HG02943 (cell line): ENCODE measurements around the gene TRERF1.

Experiments used
- ATAC-seq: cut with Tn5 transposase; IDR thresholded peaks from one replicate; pipeline ENCODE4 v1.9.1; 2021; ENCODE audit warnings: mild to moderate bottlenecking, low read depth, moderate library complexity; ENCODE audit not compliant: unreplicated experiment

TRERF1 gene

GRCh38 chr6:42315259-42315990, 136.3 kb downstream of the TRERF1 start:
- no peak for ATAC-seq

DNA sequence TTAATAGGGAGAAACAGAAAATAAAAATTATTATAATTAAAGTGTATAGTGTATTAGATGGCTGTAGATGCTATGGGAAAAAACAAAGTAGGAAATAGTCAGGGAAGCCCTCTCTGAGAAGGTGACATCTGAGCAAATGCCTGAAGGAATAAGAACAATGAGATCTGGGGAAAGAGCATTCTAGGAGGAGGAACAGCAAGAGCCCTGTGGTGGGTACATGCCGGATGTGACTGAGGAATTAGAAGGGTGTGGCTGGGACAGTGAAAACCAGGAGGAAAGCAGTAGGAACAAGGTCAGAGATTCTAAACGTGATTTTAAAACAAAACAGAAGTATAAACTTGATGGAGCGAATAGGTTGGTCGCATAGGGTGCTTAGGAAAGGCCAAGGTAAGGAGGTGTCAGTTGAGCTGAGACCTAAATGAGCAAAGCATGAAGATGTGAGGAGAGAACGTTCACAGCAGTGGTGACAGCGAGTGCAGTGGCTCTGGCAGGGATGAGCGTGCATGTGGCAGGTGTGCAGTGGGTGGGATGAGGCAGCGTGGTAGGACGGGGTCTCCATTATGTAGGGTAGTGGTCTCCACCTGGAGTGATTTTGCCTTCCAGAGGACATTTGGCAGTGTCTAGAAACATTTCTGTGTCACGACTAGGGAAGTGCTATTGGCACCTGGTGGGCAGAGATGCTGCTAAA, 137.0 kb downstream of the TRERF1 start:
- ATAC-seq: no peak

GRCh38 chr6:42313941-42314570, 137.7 kb downstream of the TRERF1 start:
- ATAC-seq: no peak

DNA sequence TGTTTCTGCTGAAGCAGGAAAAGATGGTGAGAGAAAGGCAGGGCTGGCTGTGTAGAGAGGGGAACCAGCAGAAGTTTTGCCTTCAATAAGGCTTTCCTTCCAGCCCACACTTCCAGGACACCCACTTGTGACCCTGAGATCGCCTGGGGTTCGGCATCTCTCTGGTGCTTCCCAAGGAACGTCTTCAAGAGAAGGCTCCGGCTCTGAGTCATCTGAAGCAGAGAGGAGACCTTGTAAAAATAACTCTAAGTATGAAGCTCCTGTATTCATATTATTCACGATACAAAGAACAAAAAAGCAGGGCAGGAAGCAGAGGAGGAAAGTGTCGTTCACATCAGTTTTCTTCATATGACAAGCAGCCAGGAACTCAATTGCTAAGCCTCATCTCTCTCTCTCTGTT, 138.7 kb downstream of the TRERF1 start:
- ATAC-seq: no peak

- ATAC-seq: no peak
These were observed 144.6 kb downstream of the TRERF1 start for GRCh38 chr6:42307141-42307470.

DNA sequence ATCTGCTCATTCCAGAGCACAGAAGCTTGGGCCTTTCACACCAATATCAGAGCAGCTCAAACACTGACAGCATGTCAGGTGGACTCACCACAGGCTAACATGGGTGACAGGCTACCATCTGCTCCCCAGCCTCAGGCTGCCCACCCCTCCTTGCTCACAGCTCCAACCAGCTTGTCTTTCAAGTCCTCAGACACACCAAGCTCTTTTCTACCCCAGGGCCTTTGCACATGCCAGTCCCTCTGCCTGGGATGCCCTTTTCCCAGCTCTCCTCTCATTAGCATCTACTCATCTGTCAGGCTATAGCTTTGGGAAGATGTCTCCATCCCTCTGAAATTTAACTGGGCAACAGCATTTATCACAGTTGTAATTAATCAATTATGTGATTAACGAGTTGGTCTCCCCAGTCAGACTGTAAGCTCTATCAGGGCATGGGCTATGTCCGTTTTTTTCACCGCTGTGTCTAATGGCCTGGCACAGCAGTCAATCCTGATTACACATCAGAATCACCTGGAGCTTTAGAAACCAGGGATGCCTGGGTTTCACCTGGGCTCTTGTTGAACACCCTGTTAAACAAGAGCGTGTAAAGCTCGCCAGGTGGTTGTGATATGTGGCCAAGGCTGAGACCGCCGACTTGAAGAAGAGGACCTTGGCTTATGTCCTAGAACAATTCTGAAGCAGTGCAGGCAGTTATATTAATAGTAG, 145.1 kb downstream of the TRERF1 start:
- ATAC-seq: no peak

DNA sequence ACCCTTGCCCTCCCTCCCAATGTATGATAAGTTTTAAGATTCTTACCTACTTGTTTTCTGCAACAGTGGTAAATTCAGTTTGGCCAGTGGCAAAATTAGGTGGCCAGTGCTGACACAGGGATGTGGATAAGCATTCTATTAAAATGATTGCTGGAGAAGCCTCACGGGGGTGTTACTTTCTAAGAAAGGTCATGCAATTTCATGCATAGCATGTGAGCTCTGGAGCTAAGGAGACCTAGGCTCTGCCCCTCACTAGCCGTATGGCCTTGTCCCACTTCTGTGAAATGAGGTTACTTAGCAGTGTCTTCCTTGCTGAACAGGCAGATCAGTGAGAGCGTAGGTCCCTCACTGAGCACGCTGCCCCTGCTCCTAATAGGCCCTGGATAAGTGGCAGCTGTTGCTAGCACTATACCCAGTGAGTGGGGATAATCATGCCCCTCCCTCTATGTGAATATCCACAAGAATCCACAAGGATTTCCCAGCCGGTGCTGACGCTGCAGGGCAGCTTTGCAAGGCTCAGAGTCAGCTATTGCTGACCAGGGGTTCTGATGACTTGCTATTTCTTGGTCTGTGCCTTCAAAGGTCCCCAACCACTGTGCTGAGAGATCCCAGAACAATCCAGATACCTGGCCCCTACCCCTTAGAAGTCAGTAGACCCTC, 147.5 kb downstream of the TRERF1 start:
- no peak for ATAC-seq

- ATAC-seq: no peak
These were observed 149.3 kb downstream of the TRERF1 start for GRCh38 chr6:42302411-42302810.

- ATAC-seq: no peak
These were observed 149.7 kb downstream of the TRERF1 start for GRCh38 chr6:42301986-42302385.

DNA sequence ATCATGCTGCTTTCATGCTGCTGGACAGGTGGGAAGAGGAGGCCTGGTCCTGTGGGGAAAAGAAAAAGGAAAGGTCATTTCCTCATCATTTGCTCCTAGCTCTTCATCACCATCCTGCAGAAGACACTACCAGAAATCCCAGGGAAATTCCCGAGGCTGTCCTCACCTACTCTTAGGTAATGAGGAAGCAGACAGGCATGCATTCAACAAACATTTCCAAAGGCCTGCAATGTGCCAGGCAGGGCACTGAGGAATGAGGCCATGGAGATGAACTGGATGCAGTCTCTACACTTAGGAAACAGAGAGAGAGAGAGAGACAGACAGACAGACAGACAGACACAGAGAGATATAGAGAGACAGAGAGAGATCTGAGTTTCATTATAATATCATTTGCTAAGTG, 151.0 kb downstream of the TRERF1 start:
- ATAC-seq: no peak

- ATAC-seq: no peak
These were observed 151.5 kb downstream of the TRERF1 start for GRCh38 chr6:42300185-42300584.

DNA sequence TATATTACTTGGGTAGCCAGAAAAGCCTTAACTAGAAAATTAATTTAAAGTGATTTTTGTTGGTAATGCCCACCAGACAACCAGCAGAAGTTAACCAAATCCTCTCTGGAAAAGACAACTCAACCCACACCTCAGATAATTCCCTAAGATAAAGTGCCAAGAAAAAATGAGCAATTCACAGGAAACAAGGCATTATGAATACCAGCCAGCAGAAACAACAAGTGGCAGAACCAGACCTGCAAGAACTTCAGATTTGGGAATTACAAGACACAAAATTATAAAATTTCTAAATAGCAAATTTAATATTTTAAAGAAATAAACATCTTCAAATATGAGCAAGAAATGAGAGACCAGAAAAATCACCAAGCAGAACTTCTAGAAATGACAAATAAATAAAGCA, 154.1 kb downstream of the TRERF1 start:
- ATAC-seq: no peak

- no peak for ATAC-seq
These were observed 155.1 kb downstream of the TRERF1 start for GRCh38 chr6:42296614-42297013.

DNA sequence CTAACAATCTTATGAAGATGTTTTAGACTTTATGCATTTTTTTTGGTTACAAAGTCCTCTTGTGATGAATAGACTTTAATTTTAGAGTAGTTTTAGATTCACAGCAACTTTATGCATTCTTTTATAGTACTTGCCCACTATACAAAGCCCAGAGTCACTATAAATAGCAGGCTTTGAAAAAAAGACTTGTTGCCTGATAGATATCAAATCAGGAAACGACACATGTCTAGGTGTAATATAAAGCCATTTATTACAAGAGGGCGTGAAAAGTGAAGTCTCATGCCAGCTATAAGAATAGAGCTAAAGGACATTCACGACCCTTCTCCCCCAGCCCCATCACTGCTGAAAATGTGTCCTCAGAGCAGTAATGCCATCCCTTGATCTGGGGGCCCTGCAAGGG, 156.0 kb downstream of the TRERF1 start:
- ATAC-seq: no peak

GRCh38 chr6:42295181-42295580, 156.5 kb downstream of the TRERF1 start:
- ATAC-seq: no peak

GRCh38 chr6:42294759-42295158, 157.0 kb downstream of the TRERF1 start:
- no peak for ATAC-seq

GRCh38 chr6:42293386-42293977, 158.2 kb downstream of the TRERF1 start:
- no peak for ATAC-seq

GRCh38 chr6:42292004-42292740, 159.6 kb downstream of the TRERF1 start:
- ATAC-seq: no peak

- ATAC-seq: no peak
These were observed 164.0 kb downstream of the TRERF1 start for GRCh38 chr6:42287756-42288155.

- ATAC-seq: no peak
These were observed 170.2 kb downstream of the TRERF1 start for GRCh38 chr6:42281570-42281969.
